GM21825 (cell line): ENCODE measurements around the gene TNFRSF6B.

Source experiments
- ATAC-seq: cut with Tn5 transposase; IDR thresholded peaks from one replicate; pipeline ENCODE4 v1.9.1; 2021; ENCODE audit warnings: mild to moderate bottlenecking, moderate library complexity; ENCODE audit not compliant: unreplicated experiment

TNFRSF6B gene

GRCh38 chr20:63745961-63746731 is 49.7 kb downstream of the TNFRSF6B start:
- no peak for ATAC-seq

- ATAC-seq, result no peak
Observed at GRCh38 chr20:63746751-63747315, 50.4 kb downstream of the TNFRSF6B start.

- no peak for ATAC-seq
Observed at GRCh38 chr20:63747622-63748069, 51.2 kb downstream of the TNFRSF6B start.
